A673 (cell line): Measurements from ENCODE around the gene ZNF513.

Experiments used
- CTCF ChIP-seq: fragments of 300-800, 200-600 bp; sonication (generic); conservative IDR thresholded peaks from 2 replicates; pipeline ENCODE4 v1.5.1; 2017; ENCODE audit warnings: low read depth, mild to moderate bottlenecking, antibody characterized with exemption, low read length, moderate library complexity, mixed read lengths
- EZH2 ChIP-seq: fragments of 200-600 bp; sonication (generic); IDR thresholded peaks from 2 replicates; pipeline ENCODE4 v1.6.1; 2017; ENCODE audit warnings: borderline replicate concordance, low read depth, mild to moderate bottlenecking, mixed read lengths, antibody characterized with exemption, low read length; ENCODE audit not compliant: poor library complexity, severe bottlenecking

- no peak for TF ChIP-seq CTCF
- no peak for TF ChIP-seq EZH2
These were observed 503 bp downstream of the ZNF513 start for GRCh38 chr2:27379836-27380625.
